T47D (cell line): ENCODE data around the gene LPIN2.

Experiments used
- DNase-seq, 2 experiments: peaks; one replicate each; pipeline versions ENCODE4 v3.0.0 to v3.0.0-alpha.2; 2011 to 2012; ENCODE audit warnings: low read depth in 1 of 2, low spot score in 1 of 2
- JUND ChIP-seq: IDR thresholded peaks from 2 replicates; pipeline ENCODE4 v1.6.1; 2012; ENCODE audit warnings: low read depth
- in situ Hi-C: cut with HindIII; loops from 2 replicates; pipeline ENCODE4 v1.10.0; 2016; ENCODE audit warnings: low sequenced_read_pairs, low pct_unique_long_range_greater_than_20kb

The LPIN2 gene

DNA sequence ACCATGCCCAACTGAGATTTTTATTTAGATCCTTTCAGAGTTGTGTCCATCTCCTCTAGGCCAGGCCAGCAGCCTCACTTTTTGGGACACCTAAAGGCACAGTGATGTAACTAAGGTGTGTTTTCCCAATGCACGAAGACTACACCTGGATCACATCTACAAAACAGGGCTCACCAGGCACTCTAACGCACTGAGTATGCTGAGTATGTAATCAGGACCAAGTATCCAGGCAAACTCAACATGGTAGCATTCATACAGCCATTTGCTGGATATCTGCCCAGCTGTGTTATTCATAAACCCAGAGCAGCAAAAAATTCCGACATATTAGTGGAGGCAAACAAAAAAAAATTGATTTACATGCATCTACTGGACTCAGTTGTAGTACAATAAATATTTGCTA is 33.8 kb downstream of the LPIN2 start:
- DNase-seq, result no peak
- no peak for TF ChIP-seq JUND
- in situ Hi-C loops, result no loop called here

DNA sequence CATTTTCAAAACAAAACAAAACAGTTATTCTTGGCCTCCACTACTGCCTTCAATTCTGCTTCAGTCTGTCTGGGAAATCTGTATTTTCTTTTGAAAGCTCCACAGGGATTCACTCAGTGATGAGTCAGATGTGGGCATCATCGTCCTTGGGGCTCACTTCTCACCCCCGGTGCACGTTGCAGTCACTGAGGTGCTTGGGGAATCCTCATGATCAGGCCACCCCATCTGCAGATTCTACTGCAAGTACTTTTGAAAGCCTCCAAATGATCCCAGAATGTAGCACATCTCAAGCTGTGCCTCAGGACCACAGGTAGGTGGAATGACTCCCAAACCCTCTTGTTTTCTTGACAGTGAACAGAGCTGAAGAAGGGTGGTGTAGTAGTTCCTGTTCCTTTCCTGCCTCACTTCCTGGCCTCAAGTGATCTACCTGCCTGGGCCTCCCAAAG is 34.3 kb downstream of the LPIN2 start:
- in situ Hi-C loops, result no loop called here
- no peak for DNase-seq
- TF ChIP-seq JUND, result no peak

DNA sequence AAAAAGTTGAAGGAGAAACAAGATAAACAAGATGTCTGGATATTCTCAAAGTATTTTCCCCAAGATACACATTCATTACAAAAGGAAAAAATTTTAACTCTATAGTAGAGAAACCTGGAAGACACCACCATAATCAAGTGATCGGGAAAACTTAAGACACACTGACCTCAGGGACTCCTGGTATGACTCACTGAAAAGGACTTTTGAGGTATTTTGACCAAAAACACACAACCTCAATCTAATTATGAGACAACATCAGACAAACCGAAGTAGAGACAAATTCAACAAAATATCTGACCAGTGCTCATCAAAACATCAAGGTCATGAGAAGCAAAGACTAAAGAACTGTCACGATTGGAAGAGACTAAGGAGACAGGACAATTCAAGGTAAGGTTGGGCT is 34.7 kb downstream of the LPIN2 start:
- in situ Hi-C loops, result no loop called here
- DNase-seq, result no peak
- no peak for TF ChIP-seq JUND

GRCh38 chr18:2976218-2977132 is 36.5 kb downstream of the LPIN2 start:
- in situ Hi-C loops, result no loop called here
- TF ChIP-seq JUND, result no peak
- DNase-seq, result no peak

GRCh38 chr18:2974731-2975130 is 38.2 kb downstream of the LPIN2 start:
- DNase-seq, result no peak
- in situ Hi-C loops, result no loop called here
- TF ChIP-seq JUND, result no peak

- no peak for TF ChIP-seq JUND
- in situ Hi-C loops, result no loop called here
- DNase-seq, result no peak
Measured at GRCh38 chr18:2971741-2972552, 41.0 kb downstream of the LPIN2 start.

DNA sequence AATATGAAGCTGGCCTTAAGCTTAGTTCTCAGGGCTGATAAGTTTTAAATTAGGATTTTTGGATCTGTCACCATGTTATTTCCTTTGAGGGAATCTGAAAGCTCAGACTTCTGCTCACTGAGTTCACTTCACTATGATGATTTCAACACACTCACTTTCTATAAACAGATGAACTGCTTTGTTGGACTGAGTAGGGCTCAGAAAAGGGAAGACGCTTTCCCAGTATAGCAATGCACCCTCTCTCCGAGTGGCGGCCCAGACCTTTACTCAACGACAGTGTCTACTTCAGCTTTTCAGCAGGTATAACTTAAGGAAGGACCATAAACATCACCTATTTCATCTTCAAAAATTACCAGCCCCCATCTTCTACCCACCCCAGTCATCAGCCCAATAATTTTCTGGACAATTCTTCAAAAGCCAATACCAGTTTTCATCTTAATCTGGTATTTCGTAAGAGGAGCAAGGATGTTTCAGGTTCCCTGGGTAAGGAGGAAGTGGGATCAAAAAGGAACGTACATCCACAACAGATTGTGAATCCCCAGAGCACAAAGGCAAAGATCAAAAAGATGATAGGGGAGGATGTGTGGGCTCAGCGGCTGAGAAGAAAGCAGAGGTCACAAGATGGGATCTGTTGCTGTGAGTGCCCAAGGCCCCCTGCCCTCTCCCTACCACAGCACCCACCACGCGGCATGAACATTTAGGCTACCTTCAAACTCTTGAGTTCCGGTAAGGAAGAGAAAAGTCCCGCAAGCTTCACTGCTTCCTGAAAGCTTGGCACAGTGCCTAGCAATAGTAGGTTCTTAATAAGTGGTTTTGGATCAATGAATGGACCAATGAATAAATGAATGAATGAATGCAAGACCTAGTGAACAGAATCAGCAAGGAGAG is 41.9 kb downstream of the LPIN2 start:
- no peak for DNase-seq
- TF ChIP-seq JUND, result no peak
- in situ Hi-C loops, result no loop called here

DNA sequence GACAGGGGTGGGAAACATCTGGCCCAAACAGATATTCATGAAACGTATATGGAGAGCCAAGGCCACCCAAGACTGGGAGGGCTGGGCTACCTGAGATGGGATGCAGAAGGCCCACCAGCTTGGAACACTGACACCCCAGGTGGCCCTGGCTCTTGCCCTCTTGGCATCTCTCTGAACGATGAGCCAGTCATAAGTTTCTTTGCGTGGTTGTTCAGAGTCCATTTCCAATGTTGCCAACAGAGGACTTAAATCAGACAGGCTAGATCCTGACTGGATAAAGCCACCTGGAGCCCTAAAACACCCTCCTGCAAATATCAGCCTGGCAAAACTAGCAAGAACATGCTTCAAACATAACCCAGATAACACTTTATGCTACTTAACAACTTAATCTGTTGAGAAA is 42.6 kb downstream of the LPIN2 start:
- no peak for DNase-seq
- in situ Hi-C loops, result no loop called here

DNA sequence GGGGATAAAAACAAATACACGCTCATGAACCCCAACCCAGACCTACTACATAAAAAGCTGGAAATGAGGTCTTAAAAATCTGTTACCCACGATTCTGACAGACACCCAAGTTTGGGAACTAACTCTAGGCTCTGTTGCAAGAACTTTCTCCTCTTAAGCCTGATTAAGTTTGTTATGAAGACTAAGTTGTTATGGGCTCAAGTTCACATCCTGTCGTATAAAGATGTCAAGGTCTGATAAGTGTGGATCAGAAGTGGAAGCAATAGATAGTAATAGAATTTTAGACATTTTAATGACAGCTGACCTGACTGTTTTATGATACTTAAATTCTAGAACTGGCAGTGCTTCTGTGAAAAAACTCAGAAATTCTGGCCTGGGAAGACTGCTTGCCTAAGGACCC is 43.2 kb downstream of the LPIN2 start:
- TF ChIP-seq JUND, result no peak
- in situ Hi-C loops, result no loop called here
- DNase-seq, result no peak

More for the DNA sequence above, 42.6 kb downstream of the LPIN2 start:
- no peak for TF ChIP-seq JUND

DNA sequence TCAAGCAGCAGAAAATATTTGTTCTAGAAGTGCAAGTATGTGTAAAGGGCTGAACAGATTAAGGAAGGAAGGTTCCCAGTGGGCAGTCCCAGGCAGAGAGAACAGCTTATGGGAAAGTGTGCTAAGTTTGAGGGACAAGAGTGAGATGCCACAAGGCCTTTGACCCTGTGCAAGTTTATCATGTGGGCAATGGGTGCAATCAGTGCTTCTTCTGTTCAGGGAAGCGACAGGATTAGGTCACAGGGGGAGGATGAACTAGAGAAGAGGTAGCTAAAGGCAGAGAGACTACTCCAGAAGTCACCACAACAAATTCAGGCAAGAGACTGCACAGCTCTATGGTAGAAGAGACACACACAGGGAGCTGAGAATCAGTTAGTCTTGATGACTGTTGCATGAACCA is 44.3 kb downstream of the LPIN2 start:
- TF ChIP-seq JUND, result no peak
- in situ Hi-C loops, result no loop called here
- DNase-seq, result no peak

- in situ Hi-C loops, result no loop called here
Measured at GRCh38 chr18:2967820-2968219, 45.1 kb downstream of the LPIN2 start.

DNA sequence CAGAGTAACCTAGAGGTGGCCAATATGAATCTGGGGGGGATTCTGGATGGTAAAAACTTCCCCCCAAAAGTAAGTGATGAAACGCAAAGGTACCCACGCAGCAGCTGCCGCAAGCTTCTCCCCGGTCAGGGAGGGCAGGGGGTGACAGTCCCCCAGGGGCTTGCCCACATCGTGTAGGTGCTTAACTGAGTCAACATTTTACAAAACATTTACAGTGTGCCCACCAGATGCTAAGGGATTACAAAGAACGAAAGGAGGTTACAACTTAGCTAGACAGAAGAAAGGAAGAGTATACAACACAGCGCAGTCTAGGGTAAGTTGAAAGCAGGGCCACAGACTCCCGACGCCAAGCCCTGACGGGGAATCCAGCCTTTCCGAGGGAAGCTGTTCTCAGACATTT is 45.6 kb downstream of the LPIN2 start:
- TF ChIP-seq JUND, result no peak
- in situ Hi-C loops, result no loop called here
- no peak for DNase-seq

More at GRCh38 chr18:2967820-2968219, 45.1 kb downstream of the LPIN2 start:
- DNase-seq, result no peak
- no peak for TF ChIP-seq JUND
